ENCODE data around the gene GPRC6A. TPM values are rescaled to one million over a fixed set of nuclear protein-coding genes. Genes with fewer than 3 reads are reported as not detected.

Gene GPRC6A
- total RNA-seq, 6 experiments from 2014 or later: not detected

GRCh38 chr6:116764961-116765841, 63.7 kb downstream of the GPRC6A start, which contains the start of gene FAM162B:
FAM162B (minus strand) TSS chr6:116765719; CDS start chr6:116765576, 143 bp downstream.
- H3K4me3 Mint-ChIP-seq: peak within 1 kb of the TSS; percentile 87
- DNase-seq: no peak
- H3K27ac Mint-ChIP-seq: peak within 1 kb of the TSS; percentile 86
- H3K36me3 Mint-ChIP-seq (ENCODE audit: low read depth): no peaks in the 10 kb centered on the region
- no peaks in the 10 kb centered on the region for H3K9me3 Mint-ChIP-seq
- no peak for TF ChIP-seq CTCF (IDR thresholded peaks at IDR 0.05)
- H3K27me3 Mint-ChIP-seq (ENCODE audit: insufficient read depth): peaks cover 6% of the 10 kb centered on the region
- H3K4me1 Mint-ChIP-seq (ENCODE audit: low read depth): peaks cover 38% of the 10 kb centered on the region

GRCh38 chr6:116764629-116764960, 64.3 kb downstream of the GPRC6A start:
- TF ChIP-seq CTCF (IDR thresholded peaks at IDR 0.05): peak; percentile 23; the same call in 1 of the 2 replicates
- peaks cover 6% of the 10 kb centered on the region for H3K27me3 Mint-ChIP-seq (ENCODE audit: insufficient read depth)
- peaks cover 38% of the 10 kb centered on the region for H3K4me1 Mint-ChIP-seq (ENCODE audit: low read depth)
- H3K9me3 Mint-ChIP-seq: no peaks in the 10 kb centered on the region
- no peaks in the 10 kb centered on the region for H3K36me3 Mint-ChIP-seq (ENCODE audit: low read depth)
- peak overlapping the region; percentile 87 for H3K4me3 Mint-ChIP-seq
- no peak for DNase-seq
- peak overlapping the region; percentile 86 for H3K27ac Mint-ChIP-seq

GRCh38 chr6:116763906-116764628, 64.8 kb downstream of the GPRC6A start:
- TF ChIP-seq CTCF (IDR thresholded peaks at IDR 0.05): no peak; the same call in 1 of the 2 replicates
- peak; percentile 56 for DNase-seq
- Mint-ChIP-seq H3K4me3 (peak overlapping the region; percentile 87), H3K27ac (peak overlapping the region; percentile 86), H3K4me1 (ENCODE audit: low read depth) (peaks cover 38% of the 10 kb centered on the region), H3K9me3 (no peaks in the 10 kb centered on the region), H3K36me3 (ENCODE audit: low read depth) (no peaks in the 10 kb centered on the region), H3K27me3 (ENCODE audit: insufficient read depth) (peaks cover 6% of the 10 kb centered on the region; the same call in 1 of the 2 replicates)

GRCh38 chr6:116763048-116763447, 65.8 kb downstream of the GPRC6A start:
- DNase-seq: no peak
- Mint-ChIP-seq H3K36me3 (ENCODE audit: low read depth) (no peaks in the 10 kb centered on the region), H3K27ac (no peak overlapping the region), H3K9me3 (no peaks in the 10 kb centered on the region), H3K4me1 (ENCODE audit: low read depth) (peaks cover 38% of the 10 kb centered on the region), H3K4me3 (no peak overlapping the region), H3K27me3 (ENCODE audit: insufficient read depth) (peaks cover 6% of the 10 kb centered on the region; the same call in 1 of the 2 replicates)
- no peak for TF ChIP-seq CTCF (IDR thresholded peaks at IDR 0.05)

GRCh38 chr6:116762235-116762634, 66.6 kb downstream of the GPRC6A start:
- no peaks in the 10 kb centered on the region for H3K36me3 Mint-ChIP-seq (ENCODE audit: low read depth)

More at GRCh38 chr6:116762235-116762634, 66.6 kb downstream of the GPRC6A start:
- peaks cover 38% of the 10 kb centered on the region for H3K4me1 Mint-ChIP-seq (ENCODE audit: low read depth)
- DNase-seq: no peak
- peaks cover 6% of the 10 kb centered on the region; the same call in 1 of the 2 replicates for H3K27me3 Mint-ChIP-seq (ENCODE audit: insufficient read depth)
- no peak for TF ChIP-seq CTCF (IDR thresholded peaks at IDR 0.05)
- peak overlapping the region; percentile 47 for H3K27ac Mint-ChIP-seq
- H3K4me3 Mint-ChIP-seq: peak overlapping the region; percentile 48; the same call in 1 of the 2 replicates
- no peaks in the 10 kb centered on the region for H3K9me3 Mint-ChIP-seq
